GM19099 (cell line): ENCODE measurements around the gene FBXW12.

Experiments
- POLR2A ChIP-seq: IDR thresholded peaks from 3 replicates; pipeline ENCODE4 v1.6.1; 2011; ENCODE audit warnings: low read depth; ENCODE audit not compliant: insufficient read length; ENCODE audit errors: extremely low read depth

The FBXW12 gene

GRCh38 chr3:48404440-48405342 is 32.7 kb downstream of the FBXW12 start:
- TF ChIP-seq POLR2A: no peak

GRCh38 chr3:48405343-48405881 is 33.4 kb downstream of the FBXW12 start:
- no peak for TF ChIP-seq POLR2A

DNA sequence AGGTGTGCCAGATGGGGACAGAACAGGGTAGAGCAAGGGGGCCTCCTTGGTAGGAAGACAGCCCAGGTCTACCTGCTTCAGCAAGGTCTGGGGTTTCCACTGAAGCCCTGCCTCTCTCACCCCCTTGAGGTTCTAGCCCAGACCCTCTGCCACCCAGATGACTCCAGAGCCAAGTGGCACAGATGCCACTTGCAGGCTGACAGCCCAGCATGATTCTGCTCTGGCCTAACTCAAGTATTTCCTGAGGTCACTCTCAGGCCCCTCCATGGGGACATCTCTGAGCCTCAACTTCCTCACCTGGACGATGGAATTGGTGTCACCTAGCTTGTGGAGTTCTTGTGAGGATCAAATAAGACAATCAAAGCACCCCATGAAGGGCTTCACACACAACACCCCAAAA is 34.0 kb downstream of the FBXW12 start:
- TF ChIP-seq POLR2A: no peak

DNA sequence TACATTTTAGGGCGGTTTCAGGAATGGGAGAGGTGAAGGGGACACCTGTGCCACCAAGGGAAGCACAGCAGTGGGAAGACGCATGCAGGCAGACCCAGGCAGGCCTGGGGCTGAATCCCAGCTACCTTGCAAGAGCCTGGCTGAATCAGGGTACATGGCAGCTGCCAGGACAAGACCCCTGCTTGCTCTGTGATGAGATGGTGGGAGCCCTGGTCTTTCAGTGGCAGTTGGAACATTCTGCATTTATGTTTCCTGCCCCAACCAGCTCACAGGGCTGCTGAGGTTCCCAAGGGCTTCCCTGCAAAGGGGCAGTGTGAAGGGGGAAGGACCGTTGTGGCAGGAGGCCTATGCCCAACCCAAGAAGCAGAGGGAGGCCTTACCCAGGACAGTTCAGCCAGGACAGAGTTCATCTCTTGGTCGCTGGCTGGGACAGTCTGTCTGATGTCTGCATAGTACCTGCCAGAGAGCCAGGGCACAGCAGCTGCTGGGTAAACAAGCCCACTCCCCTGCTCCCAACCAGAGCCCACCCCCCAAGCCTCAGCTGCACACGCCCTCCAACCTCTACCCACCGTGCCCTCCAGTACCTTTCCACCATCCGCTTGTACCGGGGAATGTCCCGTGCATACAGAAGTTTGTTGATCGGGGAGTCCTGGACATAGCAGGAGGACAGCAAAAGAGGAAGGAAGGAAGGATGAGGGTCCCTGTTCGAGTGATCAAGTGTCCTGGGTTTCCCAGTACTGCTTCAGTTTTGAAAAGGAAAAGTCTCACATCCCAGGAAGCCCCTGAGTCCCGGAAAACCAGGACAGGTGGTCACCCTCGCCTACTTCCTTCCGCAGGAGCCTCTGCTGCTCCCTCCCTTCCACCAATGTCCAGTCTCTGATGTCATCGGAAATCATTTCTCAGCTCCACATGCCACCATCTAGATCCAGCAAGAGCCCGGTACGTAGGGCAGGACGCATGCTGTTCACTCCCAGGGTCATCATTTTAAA is 34.7 kb downstream of the FBXW12 start:
- no peak for TF ChIP-seq POLR2A

DNA sequence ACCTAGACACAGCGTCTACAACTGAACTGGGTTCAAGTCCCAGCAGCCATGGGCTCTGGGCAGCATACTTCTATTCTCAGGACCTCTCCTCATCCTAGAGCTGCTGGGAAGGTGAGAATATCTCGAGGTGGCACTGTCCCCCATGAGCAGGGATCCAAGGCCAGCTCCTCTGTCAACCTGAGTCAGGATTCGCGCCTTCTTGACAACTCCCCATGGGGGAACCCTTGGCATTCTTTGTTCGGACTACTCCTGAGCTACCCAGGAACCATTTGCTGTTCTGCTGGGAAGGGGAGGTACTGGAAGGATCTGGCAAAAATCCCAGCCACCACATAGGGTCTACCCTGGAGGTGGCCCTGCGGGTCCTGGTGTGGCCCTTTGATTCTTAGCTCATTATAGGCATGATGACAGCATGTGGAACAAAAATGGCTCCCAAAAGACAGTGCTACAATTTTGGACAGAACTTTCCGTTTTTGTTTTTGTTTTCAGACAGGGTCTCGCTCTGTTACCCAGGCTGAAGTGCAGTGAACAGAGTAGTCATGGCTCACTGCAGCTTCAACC is 35.6 kb downstream of the FBXW12 start:
- no peak for TF ChIP-seq POLR2A

- TF ChIP-seq POLR2A: no peak
Measured at GRCh38 chr3:48408823-48409281, 36.8 kb downstream of the FBXW12 start.

- TF ChIP-seq POLR2A: no peak
Measured at GRCh38 chr3:48409291-48410201, 37.5 kb downstream of the FBXW12 start.

DNA sequence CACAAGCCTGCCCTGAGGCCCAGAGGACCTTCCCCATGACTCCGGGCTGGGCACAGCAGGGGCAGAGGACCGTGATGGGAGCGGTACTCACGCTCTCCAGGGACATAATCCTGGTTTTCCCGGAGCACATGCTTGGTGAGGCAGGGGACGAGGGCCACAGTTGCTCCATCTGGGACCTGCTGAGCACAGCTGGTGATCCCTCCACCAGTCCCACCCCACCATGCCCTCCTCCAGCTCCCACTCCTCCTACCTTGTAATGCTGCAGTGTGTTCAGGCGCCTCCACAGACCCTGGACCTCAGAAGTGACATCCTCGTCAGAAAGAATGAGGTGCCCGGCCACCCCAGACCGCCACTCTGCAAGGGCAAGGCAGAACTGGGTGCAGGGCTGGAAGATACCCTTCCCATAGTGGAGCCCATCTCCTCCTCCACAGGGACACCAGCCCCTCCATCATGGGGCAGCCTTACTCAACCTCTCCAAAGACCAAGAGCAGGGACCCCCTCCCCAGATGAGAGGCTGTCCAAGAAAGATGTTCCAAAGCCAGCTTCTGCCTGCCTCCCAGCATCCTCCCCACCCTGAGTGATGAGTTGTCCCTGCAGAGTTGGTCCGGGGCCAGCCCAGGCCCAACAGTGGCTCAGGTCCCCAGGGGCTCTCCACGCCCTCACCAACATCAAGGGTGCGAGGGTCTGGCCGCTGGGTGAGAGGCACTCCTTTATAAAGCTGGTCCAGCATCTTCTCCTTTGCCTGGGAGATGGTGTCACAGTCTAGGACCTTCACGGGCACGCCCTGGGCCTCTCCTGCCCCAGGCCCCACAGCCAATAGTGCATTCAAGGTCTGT is 38.4 kb downstream of the FBXW12 start:
- TF ChIP-seq POLR2A: no peak

DNA sequence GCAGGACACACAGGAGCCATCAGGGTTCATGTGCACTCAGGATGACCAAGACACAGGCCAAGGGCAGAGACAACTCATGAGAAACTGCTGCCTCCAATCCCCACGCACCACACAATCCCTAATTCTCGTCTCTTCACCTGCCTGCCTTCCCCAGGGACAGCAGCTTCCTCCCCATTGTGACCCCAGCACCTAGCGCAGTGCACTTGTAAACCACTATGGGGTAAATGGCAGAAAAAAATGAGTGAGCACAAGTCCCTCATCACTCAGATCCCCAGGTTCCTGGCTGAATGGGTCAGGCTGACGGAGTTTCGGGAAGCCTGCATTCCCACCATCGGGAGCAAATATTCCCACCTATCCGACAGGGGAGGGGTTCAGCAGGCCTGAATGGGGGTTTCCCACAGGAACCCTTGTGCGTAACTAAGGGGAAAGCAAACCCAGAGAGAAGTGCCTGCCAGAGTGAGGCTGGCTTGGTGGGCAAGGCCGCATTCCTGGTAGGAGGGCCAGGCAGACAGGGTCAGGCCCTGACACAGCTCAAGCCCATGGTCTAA is 39.1 kb downstream of the FBXW12 start:
- TF ChIP-seq POLR2A: no peak

DNA sequence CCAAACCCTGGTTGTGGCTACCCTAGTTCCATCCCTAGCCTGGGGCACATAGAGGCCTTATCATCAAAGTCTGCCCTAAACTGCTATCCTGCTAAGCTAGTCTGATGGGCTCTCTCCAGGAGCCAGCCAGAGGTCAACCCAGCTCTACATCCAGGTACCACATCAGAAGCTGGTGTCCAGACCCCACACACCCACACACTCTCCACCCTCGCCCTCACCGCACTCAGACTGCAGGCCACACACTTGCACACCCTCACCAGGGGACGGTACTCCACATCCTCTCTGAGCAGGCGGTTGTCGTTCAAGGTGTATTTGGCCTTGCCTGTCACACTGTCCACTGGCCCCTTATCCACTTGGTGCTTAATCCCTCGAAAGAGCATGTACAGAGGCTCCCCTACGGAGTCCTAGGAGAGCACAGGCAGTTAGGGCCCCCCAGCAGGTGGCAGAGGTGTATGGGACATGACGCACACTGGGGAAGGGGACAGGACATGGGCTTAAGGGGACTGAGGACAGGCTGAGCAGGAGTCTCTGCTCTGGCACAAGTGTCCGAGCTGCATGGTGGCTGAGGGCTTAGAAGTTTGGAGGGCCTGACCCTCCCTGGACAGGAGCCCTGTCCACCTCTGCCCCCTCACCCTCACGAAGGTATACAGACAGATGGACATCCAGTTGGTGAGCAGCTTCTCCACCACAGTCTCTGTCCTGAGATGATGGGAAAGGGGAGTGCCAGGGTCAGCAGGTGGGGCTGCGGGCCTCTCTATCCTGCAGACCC is 39.8 kb downstream of the FBXW12 start:
- TF ChIP-seq POLR2A: no peak

DNA sequence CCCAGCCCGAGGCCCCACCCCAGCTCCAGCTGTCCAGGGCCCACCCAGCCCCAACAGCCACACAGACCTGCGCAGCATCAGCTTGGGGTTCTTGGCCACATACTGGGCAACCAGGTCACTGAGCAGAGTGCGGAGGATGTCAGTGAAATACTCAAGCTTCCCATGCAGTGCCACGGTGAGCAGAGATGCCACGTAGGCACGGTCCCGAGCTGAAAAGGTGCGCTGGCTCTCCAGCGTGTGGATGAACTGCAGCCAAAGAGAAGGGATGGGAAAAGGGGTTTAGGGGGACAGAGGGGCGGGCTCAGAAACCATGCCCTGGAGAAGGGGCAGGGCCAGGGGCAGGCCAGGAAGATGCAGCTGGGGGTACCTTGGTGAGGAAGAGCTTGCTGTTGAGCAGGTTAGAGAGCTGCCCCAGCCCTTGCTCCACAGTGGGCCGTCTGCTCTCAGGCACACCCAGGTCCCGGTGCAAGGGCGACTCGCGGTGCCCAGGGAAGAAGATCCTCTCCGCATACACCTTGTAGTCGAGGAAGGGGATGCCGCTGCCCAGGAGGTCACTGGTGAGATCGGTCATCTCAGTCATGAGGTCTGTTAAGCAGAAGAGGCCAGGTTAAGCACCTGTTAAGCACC is 40.5 kb downstream of the FBXW12 start:
- no peak for TF ChIP-seq POLR2A

GRCh38 chr3:48413086-48413485 is 41.1 kb downstream of the FBXW12 start:
- no peak for TF ChIP-seq POLR2A

- TF ChIP-seq POLR2A: no peak
Measured at GRCh38 chr3:48413611-48414010, 41.6 kb downstream of the FBXW12 start.
